GM12875 (cell line): ENCODE measurements around the gene PDE1C.

Experiments used
- H3K4me3 ChIP-seq: one replicate; pipeline ENCODE4 v1.5.1; 2011; ENCODE audit warnings: low read depth, low read length, control low read depth
- TF ChIP-seq, protein P1 (sequence below): IDR thresholded peaks from 2 replicates; pipeline ENCODE4 v1.5.1; 2011; ENCODE audit warnings: low read depth, mild to moderate bottlenecking, control low read depth, inconsistent platforms, low read length, moderate library complexity, borderline replicate concordance; ENCODE audit not compliant: insufficient read depth

PDE1C gene

GRCh38 chr7:32045228-32045627 is 25.0 kb downstream of the PDE1C start:
- H3K4me3 ChIP-seq, result no peak overlapping the region
- TF ChIP-seq, protein P1, sequence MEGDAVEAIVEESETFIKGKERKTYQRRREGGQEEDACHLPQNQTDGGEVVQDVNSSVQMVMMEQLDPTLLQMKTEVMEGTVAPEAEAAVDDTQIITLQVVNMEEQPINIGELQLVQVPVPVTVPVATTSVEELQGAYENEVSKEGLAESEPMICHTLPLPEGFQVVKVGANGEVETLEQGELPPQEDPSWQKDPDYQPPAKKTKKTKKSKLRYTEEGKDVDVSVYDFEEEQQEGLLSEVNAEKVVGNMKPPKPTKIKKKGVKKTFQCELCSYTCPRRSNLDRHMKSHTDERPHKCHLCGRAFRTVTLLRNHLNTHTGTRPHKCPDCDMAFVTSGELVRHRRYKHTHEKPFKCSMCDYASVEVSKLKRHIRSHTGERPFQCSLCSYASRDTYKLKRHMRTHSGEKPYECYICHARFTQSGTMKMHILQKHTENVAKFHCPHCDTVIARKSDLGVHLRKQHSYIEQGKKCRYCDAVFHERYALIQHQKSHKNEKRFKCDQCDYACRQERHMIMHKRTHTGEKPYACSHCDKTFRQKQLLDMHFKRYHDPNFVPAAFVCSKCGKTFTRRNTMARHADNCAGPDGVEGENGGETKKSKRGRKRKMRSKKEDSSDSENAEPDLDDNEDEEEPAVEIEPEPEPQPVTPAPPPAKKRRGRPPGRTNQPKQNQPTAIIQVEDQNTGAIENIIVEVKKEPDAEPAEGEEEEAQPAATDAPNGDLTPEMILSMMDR, result no peak

GRCh38 chr7:32044739-32045138 is 25.5 kb downstream of the PDE1C start:
- no peak overlapping the region for H3K4me3 ChIP-seq

GRCh38 chr7:32043688-32044087 is 26.5 kb downstream of the PDE1C start:
- TF ChIP-seq, protein P1, result no peak
- H3K4me3 ChIP-seq, result no peak overlapping the region

More at GRCh38 chr7:32044739-32045138, 25.5 kb downstream of the PDE1C start:
- TF ChIP-seq, protein P1, result no peak

- TF ChIP-seq, protein P1, result no peak
- no peak overlapping the region for H3K4me3 ChIP-seq
Measured at GRCh38 chr7:32042900-32043299, 27.3 kb downstream of the PDE1C start.

DNA sequence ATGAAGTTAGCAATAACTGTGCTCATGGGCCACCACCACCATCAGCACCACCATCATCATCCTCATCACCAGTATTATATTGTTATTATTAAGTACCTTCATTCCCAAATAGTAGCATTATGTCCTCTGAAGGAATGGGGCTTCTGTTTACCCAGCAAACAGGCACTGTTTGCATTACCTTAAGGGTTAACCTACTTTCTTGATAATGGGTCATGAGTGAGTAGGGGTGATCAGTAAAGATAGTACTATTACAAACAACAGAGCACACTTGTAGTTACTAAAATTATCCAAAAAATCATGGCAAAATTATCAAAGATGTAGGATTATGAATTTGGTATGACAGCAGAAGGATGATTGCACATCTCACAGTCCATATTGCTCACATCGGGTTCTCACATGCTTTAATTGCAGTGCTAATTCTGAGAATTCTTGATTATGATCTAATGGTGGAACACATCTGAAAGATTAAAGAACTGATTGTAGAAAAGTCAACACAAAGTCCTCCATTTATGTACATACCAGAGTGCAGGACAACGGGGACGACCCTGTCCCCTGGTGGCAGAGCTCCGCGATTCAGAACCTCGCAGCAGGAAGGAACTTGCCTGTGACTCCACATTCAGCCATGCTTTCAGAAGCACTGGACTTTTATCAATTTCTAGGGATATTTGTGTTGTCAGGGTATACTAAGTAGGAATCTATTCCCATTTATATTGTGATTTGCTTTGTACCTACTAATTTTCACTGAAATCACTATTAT is 31.0 kb downstream of the PDE1C start:
- TF ChIP-seq, protein P1, result no peak
- H3K4me3 ChIP-seq, result no peak overlapping the region

- TF ChIP-seq, protein P1, result no peak
Measured at GRCh38 chr7:32037650-32038198, 32.5 kb downstream of the PDE1C start.

GRCh38 chr7:32036557-32036956 is 33.6 kb downstream of the PDE1C start:
- TF ChIP-seq, protein P1, result no peak
- no peak overlapping the region for H3K4me3 ChIP-seq

More at GRCh38 chr7:32037650-32038198, 32.5 kb downstream of the PDE1C start:
- H3K4me3 ChIP-seq, result no peak overlapping the region
